A673 (cell line): ENCODE results near the gene KDM8.

Experiments used
- EZH2 ChIP-seq: fragments of 200-600 bp; sonication (generic); IDR thresholded peaks from 2 replicates; pipeline ENCODE4 v1.6.1; 2017; ENCODE audit warnings: borderline replicate concordance, low read depth, mild to moderate bottlenecking, mixed read lengths, antibody characterized with exemption, low read length; ENCODE audit not compliant: poor library complexity, severe bottlenecking
- TF ChIP-seq, protein P1 (sequence below): fragments of 300-800, 200-600 bp; sonication (generic); conservative IDR thresholded peaks from 2 replicates; pipeline ENCODE4 v1.5.1; 2017; ENCODE audit warnings: low read depth, mild to moderate bottlenecking, antibody characterized with exemption, low read length, moderate library complexity, mixed read lengths

DNA sequence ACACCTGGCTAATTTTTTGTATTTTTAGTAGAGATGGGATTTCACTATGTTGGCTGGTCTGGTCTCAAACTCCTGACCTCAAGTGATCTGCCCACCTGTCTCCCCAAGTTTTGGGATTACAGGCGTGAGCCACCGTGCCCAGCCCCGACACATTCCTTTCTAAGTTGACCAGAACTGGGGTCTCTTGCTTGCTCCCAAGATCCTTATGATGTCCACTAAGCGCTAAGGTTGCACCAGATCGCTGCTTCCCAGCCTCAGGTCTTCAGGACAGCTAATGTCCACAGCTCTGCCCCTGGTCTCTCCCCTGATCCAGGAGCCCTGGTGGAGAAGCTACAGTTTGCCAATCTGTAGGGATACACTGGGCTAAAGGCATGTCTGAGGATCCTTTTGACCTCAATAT is 35.7 kb downstream of the KDM8 start:
- TF ChIP-seq, protein P1, sequence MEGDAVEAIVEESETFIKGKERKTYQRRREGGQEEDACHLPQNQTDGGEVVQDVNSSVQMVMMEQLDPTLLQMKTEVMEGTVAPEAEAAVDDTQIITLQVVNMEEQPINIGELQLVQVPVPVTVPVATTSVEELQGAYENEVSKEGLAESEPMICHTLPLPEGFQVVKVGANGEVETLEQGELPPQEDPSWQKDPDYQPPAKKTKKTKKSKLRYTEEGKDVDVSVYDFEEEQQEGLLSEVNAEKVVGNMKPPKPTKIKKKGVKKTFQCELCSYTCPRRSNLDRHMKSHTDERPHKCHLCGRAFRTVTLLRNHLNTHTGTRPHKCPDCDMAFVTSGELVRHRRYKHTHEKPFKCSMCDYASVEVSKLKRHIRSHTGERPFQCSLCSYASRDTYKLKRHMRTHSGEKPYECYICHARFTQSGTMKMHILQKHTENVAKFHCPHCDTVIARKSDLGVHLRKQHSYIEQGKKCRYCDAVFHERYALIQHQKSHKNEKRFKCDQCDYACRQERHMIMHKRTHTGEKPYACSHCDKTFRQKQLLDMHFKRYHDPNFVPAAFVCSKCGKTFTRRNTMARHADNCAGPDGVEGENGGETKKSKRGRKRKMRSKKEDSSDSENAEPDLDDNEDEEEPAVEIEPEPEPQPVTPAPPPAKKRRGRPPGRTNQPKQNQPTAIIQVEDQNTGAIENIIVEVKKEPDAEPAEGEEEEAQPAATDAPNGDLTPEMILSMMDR: no peak
- TF ChIP-seq EZH2: no peak
